H7 (cell line): ENCODE data around the gene APOL4. TPM values are rescaled to one million over a fixed set of nuclear protein-coding genes. Genes with fewer than 3 reads are reported as not detected.
"Not testable (repeated sequence)": the region's sequence is repeated elsewhere in the genome, so short reads cannot be mapped to it uniquely, and the experiment has no call there.

ENCODE experiments used
- DNase-seq: peaks from one replicate; pipeline ENCODE4 v3.0.0; 2012
- H3K27me3 ChIP-seq: 2 replicates; pipeline ENCODE4 v1.6.0; 2011; ENCODE audit warnings: mild to moderate bottlenecking, low read length; ENCODE audit not compliant: control insufficient read depth, insufficient read depth
- H3K36me3 ChIP-seq: replicated peaks from 2 replicates; pipeline ENCODE4 v1.5.1; 2011; ENCODE audit warnings: low read length; ENCODE audit not compliant: control insufficient read depth, insufficient read depth
- H3K4me3 ChIP-seq: 2 replicates; pipeline ENCODE4 v1.5.1; 2011; ENCODE audit warnings: low read depth, mild to moderate bottlenecking, control low read depth, low read length, moderate library complexity; ENCODE audit not compliant: insufficient read depth
- total RNA-seq: library from RNA; depleted of rRNA; stranded (reverse); fragments of >200 nt; shearing (Covaris generic); gene quantifications from 2 replicates; pipeline ENCODE4 v1.2.3, GENCODE V29; 2014; rRNA removed

Gene APOL4
- not detected in 2 replicates for total RNA-seq

- no peaks in the 10 kb centered on the region for H3K27me3 ChIP-seq
- H3K36me3 ChIP-seq = no peaks in the 10 kb centered on the region
- no peak for DNase-seq
- no peak within 1 kb of the TSS for H3K4me3 ChIP-seq
These were observed at the start of gene APOL4 for GRCh38 chr22:36201630-36202319. Gene APOL4 (minus strand): TSS chr22:36201809. CDS start chr22:36201734, 75 bp downstream.

GRCh38 chr22:36250292-36250960 is 48.8 kb upstream of the APOL4 start:
- not testable (repeated sequence) for H3K36me3 ChIP-seq, DNase-seq, H3K27me3 ChIP-seq, H3K4me3 ChIP-seq

GRCh38 chr22:36249160-36249559 is 47.6 kb upstream of the APOL4 start:
- no peak overlapping the region for H3K4me3 ChIP-seq
- H3K36me3 ChIP-seq = no peaks in the 10 kb centered on the region
- no peak for DNase-seq
- no peaks in the 10 kb centered on the region for H3K27me3 ChIP-seq

GRCh38 chr22:36247955-36248354 is 46.3 kb upstream of the APOL4 start:
- Histone ChIP-seq H3K36me3 (no peaks in the 10 kb centered on the region), H3K4me3 (no peak overlapping the region), H3K27me3 (no peaks in the 10 kb centered on the region)
- DNase-seq = no peak

GRCh38 chr22:36246718-36247117 is 45.1 kb upstream of the APOL4 start:
- no peak overlapping the region for H3K4me3 ChIP-seq
- no peak for DNase-seq
- H3K36me3 ChIP-seq = no peaks in the 10 kb centered on the region
- H3K27me3 ChIP-seq = no peaks in the 10 kb centered on the region

GRCh38 chr22:36245805-36246356 is 44.3 kb upstream of the APOL4 start:
- H3K36me3 ChIP-seq = no peaks in the 10 kb centered on the region
- H3K27me3 ChIP-seq = no peaks in the 10 kb centered on the region
- no peak for DNase-seq
- no peak overlapping the region for H3K4me3 ChIP-seq

GRCh38 chr22:36244522-36245391 is 43.1 kb upstream of the APOL4 start:
- Histone ChIP-seq H3K36me3 (no peaks in the 10 kb centered on the region), H3K27me3 (no peaks in the 10 kb centered on the region), H3K4me3 (no peak overlapping the region)
- no peak for DNase-seq

- no peak for DNase-seq
- Histone ChIP-seq H3K27me3 (no peaks in the 10 kb centered on the region), H3K4me3 (no peak overlapping the region), H3K36me3 (no peaks in the 10 kb centered on the region)
These were observed 42.4 kb upstream of the APOL4 start for GRCh38 chr22:36243986-36244385.

GRCh38 chr22:36239401-36240171 is 38.0 kb upstream of the APOL4 start, which contains the start of gene APOL2:
Gene APOL2 (minus strand): TSS chr22:36239527. CDS start chr22:36233162, 6,365 bp downstream.
- peak; percentile 85 for DNase-seq
- peaks cover 2% of the 10 kb centered on the region; the same call in 1 of the 2 replicates for H3K36me3 ChIP-seq
- peak within 1 kb of the TSS; percentile 41 for H3K4me3 ChIP-seq
- no peaks in the 10 kb centered on the region for H3K27me3 ChIP-seq

GRCh38 chr22:36239150-36239400 is 37.5 kb upstream of the APOL4 start:
- DNase-seq = peak; percentile 49
- peaks cover 2% of the 10 kb centered on the region; the same call in 1 of the 2 replicates for H3K36me3 ChIP-seq
- no peaks in the 10 kb centered on the region for H3K27me3 ChIP-seq
- peak overlapping the region; percentile 41 for H3K4me3 ChIP-seq

GRCh38 chr22:36238373-36239149 is 37.0 kb upstream of the APOL4 start:
- H3K4me3 ChIP-seq = peak overlapping the region; percentile 41
- no peak for DNase-seq
- H3K27me3 ChIP-seq = no peaks in the 10 kb centered on the region
- peaks cover 2% of the 10 kb centered on the region; the same call in 1 of the 2 replicates for H3K36me3 ChIP-seq

- Histone ChIP-seq H3K4me3 (no peak overlapping the region), H3K36me3 (peaks cover 2% of the 10 kb centered on the region; the same call in 1 of the 2 replicates)
- DNase-seq = no peak
These were observed 36.1 kb upstream of the APOL4 start for GRCh38 chr22:36237462-36238372.

More at GRCh38 chr22:36237462-36238372, 36.1 kb upstream of the APOL4 start:
- no peaks in the 10 kb centered on the region for H3K27me3 ChIP-seq
